Liver (tissue), 3 donors: ENCODE data around the gene AMOTL1.

Experiments used
- ATF3 ChIP-seq: IDR thresholded peaks from 2 replicates; pipeline ENCODE4 v1.6.1; 2016; ENCODE audit warnings: antibody characterized with exemption
- CTCF ChIP-seq: fragments of 150-350 bp; IDR thresholded peaks from 2 replicates; pipeline ENCODE4 v1.5.1; 2017; ENCODE audit warnings: improper control_type of control experiment, low read depth, low read length; ENCODE audit not compliant: missing input control
- EGR1 ChIP-seq, 2 donors: IDR thresholded peaks; 2 replicates each; pipeline ENCODE4 v1.6.1; 2016 to 2018; ENCODE audit warnings: antibody characterized with exemption in 2 of 2, low read depth in 2 of 2
- GABPA ChIP-seq, 2 donors: IDR thresholded peaks in 1 of 2; conservative IDR thresholded peaks in 1 of 2; 2 replicates each; pipeline ENCODE4 v1.6.1; 2016; ENCODE audit warnings: antibody characterized with exemption in 2 of 2, mild to moderate bottlenecking in 1 of 2, moderate library complexity in 1 of 2
- HNF4A ChIP-seq, 2 donors: conservative IDR thresholded peaks; 2 replicates each; pipeline ENCODE4 v1.6.1; 2016; ENCODE audit warnings: antibody characterized with exemption in 2 of 2, mild to moderate bottlenecking in 2 of 2
- JUND ChIP-seq, 2 donors: IDR thresholded peaks; 2 replicates each; pipeline ENCODE4 v1.6.1; 2016; ENCODE audit warnings: antibody characterized with exemption in 2 of 2
- MAX ChIP-seq: IDR thresholded peaks from 2 replicates; pipeline ENCODE4 v1.6.1; 2016; ENCODE audit warnings: antibody characterized with exemption
- RAD21 ChIP-seq, 2 donors: IDR thresholded peaks; 2 replicates each; pipeline ENCODE4 v1.6.1; 2016; ENCODE audit warnings: antibody characterized with exemption in 2 of 2, mild to moderate bottlenecking in 2 of 2
- REST ChIP-seq: IDR thresholded peaks from 2 replicates; pipeline ENCODE4 v1.6.1; 2016; ENCODE audit warnings: antibody characterized with exemption, mild to moderate bottlenecking
- TAF1 ChIP-seq: conservative IDR thresholded peaks from 2 replicates; pipeline ENCODE4 v1.6.1; 2016; ENCODE audit warnings: antibody characterized with exemption, mild to moderate bottlenecking
- YY1 ChIP-seq: IDR thresholded peaks from 2 replicates; pipeline ENCODE4 v1.6.1; 2016; ENCODE audit warnings: antibody characterized with exemption, mild to moderate bottlenecking
- ZBTB33 ChIP-seq: IDR thresholded peaks from 2 replicates; pipeline ENCODE4 v1.6.1; 2016; ENCODE audit warnings: antibody characterized with exemption
- donor health status: healthy.
- donor health status: healthy.

GRCh38 chr11:94755494-94755893, 12.7 kb upstream of the AMOTL1 start:
- no peak for TF ChIP-seq TAF1
- TF ChIP-seq CTCF = no peak
- TF ChIP-seq REST = no peak
- TF ChIP-seq EGR1 (IDR thresholded peaks at IDR 0.05; ENCODE audit: low read depth in 2 of 2) = no peak
- TF ChIP-seq YY1 = no peak
- TF ChIP-seq ZBTB33 = no peak
- TF ChIP-seq ATF3 = no peak
- TF ChIP-seq MAX = no peak
- no peak for TF ChIP-seq GABPA (IDR thresholded peaks at IDR 0.05 in 1 of 2, conservative IDR thresholded peaks at IDR 0.05 in 1 of 2)
- no peak for TF ChIP-seq JUND (IDR thresholded peaks at IDR 0.05)
- TF ChIP-seq HNF4A (conservative IDR thresholded peaks at IDR 0.05) = no peak
- no peak for TF ChIP-seq RAD21 (IDR thresholded peaks at IDR 0.05)
